HG03066 (cell line): ENCODE measurements around the gene CEP78.

Experiments used
- ATAC-seq: cut with Tn5 transposase; IDR thresholded peaks from one replicate; pipeline ENCODE4 v1.9.1; 2021; ENCODE audit warnings: low read depth; ENCODE audit not compliant: unreplicated experiment

The CEP78 gene

GRCh38 chr9:78304357-78304756 lies 68.5 kb downstream of the CEP78 start:
- no peak for ATAC-seq

GRCh38 chr9:78306222-78307076 lies 70.6 kb downstream of the CEP78 start:
- ATAC-seq, result no peak

DNA sequence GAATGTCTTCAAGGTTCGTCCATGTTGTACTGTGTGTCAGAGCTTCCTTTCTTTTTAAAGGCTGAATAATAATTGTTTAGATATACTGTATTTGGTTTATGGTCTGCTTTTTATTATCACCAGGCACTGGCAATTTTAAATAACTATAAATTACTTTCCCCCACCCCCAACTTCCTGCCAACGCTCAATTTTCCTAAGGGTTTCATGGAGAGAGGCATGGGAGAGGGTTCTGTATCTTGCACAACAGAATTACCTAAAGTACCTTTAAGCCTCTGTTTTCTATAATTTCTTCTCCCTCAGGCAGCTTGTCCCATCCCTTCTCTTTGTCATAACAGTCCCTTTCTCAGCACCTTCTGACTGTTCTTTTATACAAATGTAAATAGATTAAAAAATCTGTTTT lies 71.5 kb downstream of the CEP78 start:
- no peak for ATAC-seq

DNA sequence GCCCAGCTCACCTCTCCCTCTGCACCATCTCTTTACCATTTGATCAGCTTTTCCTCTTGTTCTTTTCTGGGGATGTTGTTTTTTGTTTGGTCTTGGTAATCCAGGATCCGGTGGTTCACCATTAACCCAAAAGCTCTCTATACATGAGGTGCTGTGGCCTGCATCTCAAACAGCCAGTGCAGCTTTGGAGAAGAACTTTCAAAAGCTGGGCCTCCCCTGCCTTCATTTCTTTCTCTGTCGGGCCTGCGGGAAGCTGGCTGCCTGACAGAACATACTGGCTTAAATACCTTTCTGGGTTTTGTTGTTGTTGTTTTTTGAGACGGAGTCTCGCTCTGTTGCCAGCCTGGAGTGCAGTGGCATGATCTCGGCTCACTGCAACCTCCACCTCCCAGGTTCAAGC lies 73.2 kb downstream of the CEP78 start:
- no peak for ATAC-seq

GRCh38 chr9:78311075-78311474 lies 75.2 kb downstream of the CEP78 start:
- ATAC-seq, result no peak

GRCh38 chr9:78311886-78312524 lies 76.1 kb downstream of the CEP78 start:
- no peak for ATAC-seq

GRCh38 chr9:78314550-78314949 lies 78.7 kb downstream of the CEP78 start:
- no peak for ATAC-seq

DNA sequence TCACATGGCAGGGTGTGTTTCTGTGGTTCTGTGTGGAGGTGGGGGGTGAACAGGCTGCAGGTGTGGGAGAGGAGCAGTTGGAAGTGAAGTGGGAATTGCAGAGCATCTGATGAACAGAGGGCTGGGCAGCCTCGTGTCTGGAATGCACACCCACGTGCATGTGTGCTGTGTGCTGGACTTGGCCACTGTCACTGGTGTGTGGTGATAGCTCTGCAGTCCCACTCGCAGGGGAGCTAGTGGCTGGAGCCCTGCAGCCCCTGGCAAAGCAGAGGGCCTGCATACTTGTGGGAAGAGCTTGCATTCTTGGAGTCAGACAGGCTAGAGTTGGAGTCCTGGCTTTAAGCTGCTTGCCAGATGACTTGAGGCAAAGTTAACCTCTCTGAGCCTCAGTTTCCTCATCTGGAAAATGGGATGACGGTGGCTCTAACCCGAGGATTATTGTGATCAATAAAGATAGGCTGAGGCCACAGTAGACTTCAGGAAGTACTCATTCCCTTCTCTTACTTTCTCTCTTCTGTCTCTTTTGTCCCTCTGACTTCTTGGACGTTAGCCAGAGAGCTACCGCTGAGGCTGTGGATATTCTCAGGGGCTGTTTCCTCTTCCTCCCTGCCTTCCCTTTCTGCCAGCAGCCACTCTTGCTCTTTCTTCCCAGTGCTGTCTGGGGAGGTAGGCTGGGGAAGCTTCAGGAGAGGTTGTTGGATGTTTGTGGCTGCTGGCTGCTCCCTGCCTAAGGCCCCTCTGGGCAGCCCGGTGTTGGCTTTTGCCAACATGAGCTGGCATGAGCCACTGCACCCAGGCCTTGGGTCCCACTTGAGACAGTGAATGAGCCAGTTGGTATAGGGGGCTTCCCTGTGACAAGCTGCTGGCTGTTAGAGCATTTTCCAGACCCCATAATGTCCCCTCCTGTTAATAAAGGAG lies 79.3 kb downstream of the CEP78 start:
- no peak for ATAC-seq

DNA sequence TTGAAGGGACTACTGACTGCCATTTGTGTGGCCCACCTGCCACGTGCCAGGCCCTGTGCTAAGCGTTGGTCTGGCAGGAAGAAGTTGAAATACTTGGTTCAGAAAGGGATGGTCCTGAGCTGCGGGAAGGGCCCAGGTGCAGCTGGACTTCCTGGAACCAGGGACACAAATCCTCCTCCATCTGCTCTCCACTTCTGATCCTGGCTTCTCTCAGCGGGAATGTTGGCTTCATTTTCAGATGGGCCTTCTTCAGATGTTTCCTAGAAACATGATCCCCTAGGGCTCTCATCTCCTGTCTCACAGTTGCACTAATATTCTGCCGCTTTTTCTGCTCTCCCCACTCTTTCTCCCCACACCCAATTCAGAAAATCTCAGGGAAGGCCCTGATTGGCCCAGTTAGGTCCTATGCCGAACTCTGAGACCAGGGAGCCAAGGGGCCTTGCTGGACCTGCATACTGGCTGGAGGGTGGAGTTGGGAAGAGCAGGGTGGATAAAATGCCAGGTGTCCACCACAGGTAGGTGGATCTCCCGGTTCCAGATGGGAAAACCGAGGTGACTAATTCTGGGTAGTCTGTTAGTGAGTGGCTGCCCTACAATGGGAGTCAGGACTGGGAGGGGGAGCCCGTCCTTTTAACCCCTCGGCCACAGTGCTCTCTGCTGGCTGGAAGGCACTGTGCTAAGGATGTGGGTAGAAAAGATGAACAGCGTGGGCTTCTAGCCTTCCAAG lies 80.5 kb downstream of the CEP78 start:
- no peak for ATAC-seq

- ATAC-seq, result no peak
Observed at GRCh38 chr9:78319197-78320029, 83.5 kb downstream of the CEP78 start.

- no peak for ATAC-seq
Observed at GRCh38 chr9:78320030-78320693, 84.3 kb downstream of the CEP78 start.

DNA sequence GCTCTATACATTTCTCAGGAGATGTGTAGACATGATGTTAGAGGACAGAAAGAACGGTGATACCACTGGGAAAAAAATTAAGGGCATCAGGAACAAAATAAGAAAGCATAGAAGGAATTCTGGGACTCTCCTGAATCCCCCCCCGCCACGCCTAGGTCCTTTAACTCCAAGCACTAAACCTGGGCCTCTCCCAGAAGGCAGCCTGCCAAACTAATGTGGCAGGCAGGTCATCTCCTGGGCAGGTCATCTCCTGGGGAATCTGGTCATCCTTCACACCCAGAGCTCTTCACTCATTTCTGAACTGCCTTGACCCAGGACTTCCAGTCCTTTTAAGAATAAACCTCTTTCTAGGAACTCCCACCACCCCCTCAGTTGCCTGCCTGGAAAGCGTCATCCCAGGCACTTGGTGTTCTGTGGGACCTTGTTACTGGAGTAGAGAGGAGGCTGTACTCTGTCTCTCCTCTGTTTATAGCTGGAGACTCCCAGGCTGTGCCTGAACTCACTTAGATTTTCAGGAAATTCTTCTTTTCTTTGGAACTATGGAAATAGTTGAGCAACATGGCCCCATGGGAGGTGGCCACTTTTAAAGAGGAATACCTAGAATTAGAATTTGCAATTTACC lies 85.1 kb downstream of the CEP78 start:
- ATAC-seq, result no peak

DNA sequence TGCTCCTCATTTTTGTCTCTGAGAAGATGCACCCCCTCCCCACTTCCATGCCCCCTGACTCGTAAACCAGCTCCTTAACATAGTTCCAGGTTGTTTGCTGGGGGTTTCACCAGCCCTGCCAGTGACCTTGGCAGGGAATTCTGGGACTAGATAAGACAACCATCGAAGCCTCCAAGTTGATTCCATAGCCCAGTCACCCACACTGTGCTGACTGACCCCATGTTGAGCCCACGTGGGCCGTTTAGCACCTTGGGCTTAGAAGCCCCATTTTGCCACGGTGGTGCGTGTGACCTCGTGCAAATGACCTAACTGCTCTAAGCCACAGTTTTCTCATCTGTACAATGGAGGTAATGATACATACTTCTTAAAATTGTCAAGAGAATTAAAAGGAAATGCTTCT lies 85.6 kb downstream of the CEP78 start:
- ATAC-seq, result no peak

- ATAC-seq, result no peak
Observed at GRCh38 chr9:78324068-78324650, 88.3 kb downstream of the CEP78 start.

- ATAC-seq, result no peak
Observed at GRCh38 chr9:78324682-78325081, 88.8 kb downstream of the CEP78 start.

DNA sequence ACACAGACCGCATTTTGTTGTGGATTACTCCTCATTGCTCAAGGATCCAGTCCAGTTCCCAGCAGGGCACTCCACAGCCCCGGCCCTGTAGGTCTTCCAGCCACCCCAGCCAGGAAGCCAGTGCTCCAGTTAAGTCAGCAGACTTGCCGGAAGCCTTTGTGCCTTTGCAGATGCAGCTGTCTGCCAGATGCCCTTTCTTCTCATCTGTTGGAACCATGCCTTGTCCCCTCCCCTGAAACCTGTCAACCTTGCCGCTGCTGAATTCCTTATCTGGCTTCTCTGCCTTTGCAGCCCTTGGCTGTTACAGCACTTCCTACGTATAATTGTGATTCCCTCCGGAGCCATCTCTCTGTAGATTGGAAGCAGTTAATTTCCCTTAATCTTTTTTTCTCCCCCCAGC lies 89.5 kb downstream of the CEP78 start:
- no peak for ATAC-seq

DNA sequence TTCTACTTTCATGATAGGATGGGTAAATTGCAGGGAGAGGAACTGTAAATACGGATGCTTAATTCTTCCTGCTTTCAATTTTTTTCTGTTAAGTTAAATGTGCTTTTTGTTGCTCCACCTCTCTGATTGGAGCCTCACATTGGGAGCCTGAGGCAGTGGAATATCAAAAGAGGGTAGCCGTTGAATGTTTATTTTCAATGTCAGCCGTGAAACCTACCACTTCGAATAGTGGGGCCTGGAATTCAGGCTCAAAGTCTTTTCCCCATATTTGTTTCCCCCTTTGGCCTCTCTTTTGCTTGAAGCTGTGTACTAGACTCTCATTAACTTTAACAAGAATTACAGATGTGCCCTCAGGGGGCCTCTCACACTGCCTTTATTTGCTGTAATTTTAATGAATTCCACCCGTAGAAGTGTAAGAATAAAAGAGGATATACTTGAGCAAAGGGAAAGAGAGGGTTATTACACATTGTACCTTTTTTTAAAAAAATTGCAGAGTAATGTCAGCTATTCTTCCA lies 90.0 kb downstream of the CEP78 start:
- ATAC-seq, result no peak

DNA sequence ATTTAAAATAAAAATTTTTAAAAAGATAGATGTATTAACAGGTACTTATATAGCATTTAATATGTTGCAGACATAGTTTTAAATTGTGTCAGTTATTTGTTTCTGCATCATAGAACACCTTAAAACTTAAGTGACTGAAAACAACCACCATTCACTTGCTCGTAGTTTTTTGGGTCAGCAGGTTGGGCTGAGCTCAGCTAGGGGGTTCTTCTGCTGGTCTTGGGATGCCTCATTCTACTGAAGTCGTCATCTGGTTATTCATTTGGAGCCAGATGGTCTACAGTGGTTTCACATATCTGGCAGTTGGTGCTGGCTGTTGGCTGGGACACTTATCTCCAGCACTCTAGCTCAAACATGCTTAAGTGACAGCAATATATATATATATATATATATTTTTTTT lies 90.7 kb downstream of the CEP78 start:
- no peak for ATAC-seq
